Stomach smooth muscle (tissue), 2 donors: ENCODE results near the gene S100A16.
"Not testable (repeated sequence)": the region's sequence is repeated elsewhere in the genome, so short reads cannot be mapped to it uniquely, and the experiment has no call there.

Source experiments
- H3K27ac ChIP-seq: one replicate; pipeline ENCODE4 v1.7.0; 2013; ENCODE audit warnings: mild to moderate bottlenecking, low read length, inconsistent platforms
- H3K27me3 ChIP-seq, 2 donors: one replicate each; pipeline ENCODE4 v1.7.0; 2013; ENCODE audit warnings: low read length in 2 of 2; ENCODE audit not compliant: insufficient read depth in 2 of 2, control insufficient read depth in 1 of 2
- H3K36me3 ChIP-seq, 2 donors: one replicate each; pipeline ENCODE4 v1.7.0; 2013; ENCODE audit warnings: low read length in 2 of 2; ENCODE audit not compliant: control insufficient read depth in 2 of 2, insufficient read depth in 2 of 2
- H3K4me1 ChIP-seq: one replicate; pipeline ENCODE4 v1.7.0; 2013; ENCODE audit warnings: low read length; ENCODE audit not compliant: control insufficient read depth, insufficient read depth
- H3K4me3 ChIP-seq, 2 donors: one replicate each; pipeline ENCODE4 v1.7.0; 2013; ENCODE audit warnings: low read length in 2 of 2
- H3K9ac ChIP-seq, 2 donors: one replicate each; pipeline ENCODE4 v1.7.0; 2013; ENCODE audit warnings: low read length in 2 of 2, mild to moderate bottlenecking in 1 of 2
- H3K9me3 ChIP-seq, 2 donors: one replicate each; pipeline ENCODE4 v1.7.0; 2013; ENCODE audit warnings: low read length in 2 of 2; ENCODE audit not compliant: control insufficient read depth in 2 of 2
- donor health status: healthy.
- donor health status: Pancreatic carcinoma.

The S100A16 gene

GRCh38 chr1:153649137-153649862 is 36.4 kb upstream of the S100A16 start:
- Histone ChIP-seq H3K27ac (no peak overlapping the region), H3K4me1 (peaks cover 13% of the 10 kb centered on the region), H3K9ac (peak overlapping the region in 1 of 2 donors; percentile 4), H3K27me3 (no peaks in the 10 kb centered on the region), H3K4me3 (no peak overlapping the region), H3K9me3 (no peaks in the 10 kb centered on the region), H3K36me3 (peaks cover 12% of the 10 kb centered on the region in 2 donors)

- Histone ChIP-seq H3K9ac (no peak overlapping the region), H3K27me3 (no peaks in the 10 kb centered on the region), H3K27ac (no peak overlapping the region), H3K9me3 (no peaks in the 10 kb centered on the region), H3K4me1 (peaks cover 13% of the 10 kb centered on the region), H3K36me3 (peaks cover 16 to 20% of the 10 kb centered on the region in 2 donors), H3K4me3 (no peak overlapping the region)
Measured at GRCh38 chr1:153648000-153648643, 35.2 kb upstream of the S100A16 start.

DNA sequence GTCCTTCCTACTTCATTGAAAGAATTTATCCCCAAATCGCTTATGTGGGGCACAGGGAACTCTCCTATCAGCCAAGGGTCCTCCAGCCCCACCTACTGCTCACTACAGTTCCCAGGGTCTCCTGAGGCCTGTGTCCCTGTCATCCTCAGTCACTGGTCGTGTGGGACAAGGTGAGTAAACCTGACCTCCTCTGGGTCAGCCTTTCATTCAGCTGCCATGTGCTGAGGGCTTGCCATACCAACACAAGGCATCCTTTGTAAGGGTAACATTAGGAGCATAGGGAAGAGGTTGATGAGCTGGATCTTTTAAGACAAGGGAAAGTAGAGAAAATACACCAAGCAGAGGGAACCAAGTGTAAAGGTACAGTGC is 34.4 kb upstream of the S100A16 start:
- Histone ChIP-seq H3K9ac (no peak overlapping the region), H3K4me1 (peaks cover 11% of the 10 kb centered on the region), H3K36me3 (peaks cover 24 to 26% of the 10 kb centered on the region in 2 donors), H3K27me3 (no peaks in the 10 kb centered on the region), H3K4me3 (no peak overlapping the region), H3K9me3 (no peaks in the 10 kb centered on the region), H3K27ac (no peak overlapping the region)

- H3K4me1 ChIP-seq, result peaks cover 11% of the 10 kb centered on the region
- H3K9ac ChIP-seq, result no peak overlapping the region
- peaks cover 29 to 31% of the 10 kb centered on the region in 2 donors for H3K36me3 ChIP-seq
- no peaks in the 10 kb centered on the region for H3K27me3 ChIP-seq
- H3K9me3 ChIP-seq, result no peaks in the 10 kb centered on the region
- H3K4me3 ChIP-seq, result no peak overlapping the region
- H3K27ac ChIP-seq, result no peak overlapping the region
Measured at GRCh38 chr1:153646672-153647345, 33.9 kb upstream of the S100A16 start.

- Histone ChIP-seq H3K36me3 (peaks cover 45 to 52% of the 10 kb centered on the region in 2 donors), H3K27me3 (no peaks in the 10 kb centered on the region), H3K27ac (no peak overlapping the region)
Measured at GRCh38 chr1:153643816-153644215, 30.9 kb upstream of the S100A16 start.

DNA sequence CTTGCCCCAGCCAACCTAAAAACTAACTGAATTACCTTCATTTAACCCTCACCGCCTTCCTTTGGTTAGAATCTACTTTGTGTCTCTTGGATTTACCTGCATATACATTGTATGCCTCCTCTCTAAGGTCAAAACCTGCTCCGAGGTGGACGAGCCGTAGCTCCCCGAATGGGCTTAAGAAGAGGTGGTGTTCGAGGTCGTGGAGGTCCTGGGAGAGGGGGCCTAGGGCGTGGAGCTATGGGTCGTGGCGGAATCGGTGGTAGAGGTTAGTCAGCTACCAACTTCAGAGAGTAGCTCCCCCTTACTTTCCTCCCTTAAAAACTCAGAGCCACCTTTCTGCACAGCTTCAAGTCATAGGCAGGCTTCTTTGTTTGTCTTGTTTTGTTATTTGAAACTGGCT is 30.2 kb upstream of the S100A16 start:
- no peaks in the 10 kb centered on the region for H3K9me3 ChIP-seq
- no peak overlapping the region for H3K4me3 ChIP-seq
- H3K36me3 ChIP-seq, result peaks cover 51 to 57% of the 10 kb centered on the region in 2 donors
- no peak overlapping the region for H3K27ac ChIP-seq
- no peaks in the 10 kb centered on the region for H3K27me3 ChIP-seq
- H3K9ac ChIP-seq, result no peak overlapping the region
- peaks cover 6% of the 10 kb centered on the region for H3K4me1 ChIP-seq

More at GRCh38 chr1:153643816-153644215, 30.9 kb upstream of the S100A16 start:
- Histone ChIP-seq H3K9me3 (no peaks in the 10 kb centered on the region), H3K4me1 (peaks cover 6% of the 10 kb centered on the region), H3K4me3 (no peak overlapping the region), H3K9ac (no peak overlapping the region)

DNA sequence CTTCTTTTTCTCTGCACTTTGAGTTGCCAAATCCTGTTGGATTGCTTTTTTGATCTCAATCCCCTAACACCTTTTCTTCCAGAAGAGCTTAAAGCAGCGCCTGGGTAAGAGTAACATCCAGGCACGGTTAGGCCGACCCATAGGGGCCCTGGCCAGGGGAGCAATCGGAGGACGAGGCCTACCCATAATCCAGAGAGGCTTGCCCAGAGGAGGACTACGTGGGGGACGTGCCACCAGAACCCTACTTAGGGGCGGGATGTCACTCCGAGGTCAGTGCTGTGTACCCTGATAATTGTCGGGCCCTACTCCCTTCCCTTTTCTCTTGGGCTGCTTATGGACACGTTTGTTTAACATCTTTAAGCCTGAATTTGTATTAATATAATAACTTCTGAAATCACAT is 29.2 kb upstream of the S100A16 start:
- Histone ChIP-seq H3K9ac (no peak overlapping the region), H3K4me3 (no peak overlapping the region), H3K27me3 (no peaks in the 10 kb centered on the region), H3K27ac (no peak overlapping the region), H3K36me3 (peaks cover 59 to 66% of the 10 kb centered on the region in 2 donors), H3K4me1 (peaks cover 8% of the 10 kb centered on the region), H3K9me3 (no peaks in the 10 kb centered on the region)

- Histone ChIP-seq H3K4me3 (no peak overlapping the region), H3K27me3 (no peaks in the 10 kb centered on the region), H3K36me3 (peaks cover 66 to 75% of the 10 kb centered on the region in 2 donors), H3K4me1 (peaks cover 18% of the 10 kb centered on the region), H3K27ac (no peak overlapping the region), H3K9me3 (no peaks in the 10 kb centered on the region), H3K9ac (no peak overlapping the region)
Measured at GRCh38 chr1:153640861-153641260, 27.9 kb upstream of the S100A16 start.

GRCh38 chr1:153640213-153640612 is 27.3 kb upstream of the S100A16 start:
- H3K4me3 ChIP-seq, H3K9ac ChIP-seq, H3K27ac ChIP-seq, H3K9me3 ChIP-seq, H3K27me3 ChIP-seq: not testable (repeated sequence)
- H3K36me3 ChIP-seq, result peaks cover 59 to 69% of the 10 kb centered on the region in 2 donors
- H3K4me1 ChIP-seq, result peaks cover 25% of the 10 kb centered on the region

GRCh38 chr1:153639280-153639679 is 26.3 kb upstream of the S100A16 start:
- Histone ChIP-seq H3K27me3 (no peaks in the 10 kb centered on the region), H3K4me3 (no peak overlapping the region), H3K4me1 (peaks cover 26% of the 10 kb centered on the region), H3K27ac (no peak overlapping the region), H3K9me3 (no peaks in the 10 kb centered on the region), H3K36me3 (peaks cover 54 to 62% of the 10 kb centered on the region in 2 donors), H3K9ac (no peak overlapping the region)
